ENCODE data around the gene MUC2. TPM values are rescaled to one million over a fixed set of nuclear protein-coding genes. Genes with fewer than 3 reads are reported as not detected.

The MUC2 gene
- total and polyA plus RNA-seq, 2 of the 13 experiments (the other 11 are each of a cell fraction or from before 2014, with no cell fraction given): not detected

GRCh38 chr11:1043563-1044096 is 31.0 kb upstream of the MUC2 start (continued):
- TF ChIP-seq MNT (IDR thresholded peaks at IDR 0.05): peak; percentile 90
- TF ChIP-seq KAT8 (CRISPR knock-in tag; IDR thresholded peaks at IDR 0.05): no peak
- TF ChIP-seq HOXD1 (CRISPR knock-in tag; IDR thresholded peaks at IDR 0.05): no peak

DNA sequence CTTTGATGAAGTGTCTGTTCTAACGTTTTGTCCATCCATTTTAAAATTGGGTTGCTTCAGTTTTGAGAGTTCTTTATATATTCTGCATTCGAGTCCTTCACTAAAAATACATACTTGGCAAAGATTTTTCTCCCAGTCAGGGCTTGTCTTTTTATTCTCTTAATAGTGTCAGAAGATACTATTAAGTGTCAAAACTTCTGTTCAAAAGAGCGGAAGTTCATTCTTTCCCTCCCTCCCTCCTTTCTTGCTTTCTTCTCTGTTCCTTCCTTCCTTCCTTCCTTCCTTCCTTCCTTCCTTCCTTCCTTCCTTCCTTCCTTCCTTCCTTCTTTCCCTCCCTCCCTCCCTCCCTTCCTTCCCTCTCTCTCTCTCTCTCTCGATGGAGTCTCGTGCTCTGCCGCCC is 30.5 kb upstream of the MUC2 start:
- Histone ChIP-seq H3K27me3 (ENCODE audit: control insufficient read depth in 1 of 2, insufficient read depth in 2 of 2, low read length in 2 of 2) (peaks cover 13 to 82% of the 10 kb centered on the region in 2 experiments), H4K20me1 (ENCODE audit: insufficient read depth, low read length) (no peaks in the 10 kb centered on the region), H3K4me1 (ENCODE audit: insufficient read depth, low read length) (peaks cover 9% of the 10 kb centered on the region), H2AFZ (ENCODE audit: low read length) (no peak overlapping the region), H3K79me2 (ENCODE audit: insufficient read depth, low read length) (no peaks in the 10 kb centered on the region), H3K4me3 (replicated peaks in 1 of 3; ENCODE audit: insufficient read depth in 1 of 3, low read depth in 2 of 3, low read length in 3 of 3) (no peak overlapping the region), H3K27ac (ENCODE audit: extremely low read length, insufficient read depth, low read length) (no peak overlapping the region), H3K36me3 (replicated peaks in 1 of 2; ENCODE audit: control insufficient read depth in 1 of 2, insufficient read depth in 2 of 2, low read length in 2 of 2) (no peaks in the 10 kb centered on the region), H3K9me3 (ENCODE audit: low read length) (no peaks in the 10 kb centered on the region), H3K9ac (ENCODE audit: insufficient read depth, low read depth, low read length) (no peak overlapping the region), H3K4me2 (ENCODE audit: low read depth, low read length) (no peak overlapping the region)
- intact Hi-C loops (cut with micrococcal nuclease; ENCODE audit: unreplicated experiment): no loop called here
- ChIA-PET CTCF (ENCODE audit: low intra/inter-chr PET ratio, low total read pairs) (no interaction called here), POLR2A (no interaction called here)
- TF ChIP-seq ZIK1 (CRISPR knock-in tag; IDR thresholded peaks at IDR 0.05; ENCODE audit: borderline replicate concordance, low read depth): no peak
- no peak for TF ChIP-seq ZNF234 (CRISPR knock-in tag; conservative IDR thresholded peaks at IDR 0.05)
- no peak for TF ChIP-seq SKI (IDR thresholded peaks at IDR 0.05; ENCODE audit: partially characterized antibody)
- ATAC-seq (no peak), FAIRE-seq (no peak), DNase-seq (ENCODE audit: low spot score) (no peak)
- no TSS peak for BruUV-seq (replicated peaks)
- in situ Hi-C loops (cut with HindIII; ENCODE audit: extremely low pct_ligation_motif_present, low pct_unique_long_range_greater_than_20kb): no loop called here
- WGBS (ENCODE audit: low lambda C conversion rate): 28% methylated on average over 6 of the region's 6 CpGs

Data from HepG2 (cell line).